ENCODE results near the gene PGAM4.
"Not testable (repeated sequence)": the region's sequence is repeated elsewhere in the genome, so short reads cannot be mapped to it uniquely, and the experiment has no call there.

The PGAM4 gene

DNA sequence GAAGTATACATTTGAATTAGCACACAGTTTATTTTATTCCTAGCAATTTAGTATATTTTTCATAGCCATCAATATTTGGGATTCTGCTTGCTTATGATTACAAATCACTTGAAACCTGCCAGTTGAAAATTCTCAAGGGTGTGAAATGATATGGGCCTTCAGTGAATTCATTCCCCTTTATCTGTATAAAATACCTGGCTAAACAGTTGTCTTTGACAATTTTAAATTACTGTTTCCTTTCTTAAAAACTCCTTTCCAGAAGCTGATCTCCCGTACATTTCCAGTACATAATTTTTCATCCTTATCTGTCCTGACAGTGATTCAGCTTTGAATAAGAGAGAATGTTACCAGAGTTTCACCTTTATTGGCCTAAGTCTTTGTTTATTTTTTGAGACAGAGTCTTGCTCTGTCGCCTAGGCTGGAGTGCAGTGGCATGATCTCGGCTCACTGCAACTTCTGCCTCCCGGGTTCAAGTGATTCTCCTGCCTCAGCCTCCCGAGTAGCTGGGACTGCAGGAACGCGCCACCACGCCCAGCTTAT is 45.0 kb downstream of the PGAM4 start:
- DNase-seq (ENCODE audit: low read depth) = no peak
- TF ChIP-seq, protein P1, sequence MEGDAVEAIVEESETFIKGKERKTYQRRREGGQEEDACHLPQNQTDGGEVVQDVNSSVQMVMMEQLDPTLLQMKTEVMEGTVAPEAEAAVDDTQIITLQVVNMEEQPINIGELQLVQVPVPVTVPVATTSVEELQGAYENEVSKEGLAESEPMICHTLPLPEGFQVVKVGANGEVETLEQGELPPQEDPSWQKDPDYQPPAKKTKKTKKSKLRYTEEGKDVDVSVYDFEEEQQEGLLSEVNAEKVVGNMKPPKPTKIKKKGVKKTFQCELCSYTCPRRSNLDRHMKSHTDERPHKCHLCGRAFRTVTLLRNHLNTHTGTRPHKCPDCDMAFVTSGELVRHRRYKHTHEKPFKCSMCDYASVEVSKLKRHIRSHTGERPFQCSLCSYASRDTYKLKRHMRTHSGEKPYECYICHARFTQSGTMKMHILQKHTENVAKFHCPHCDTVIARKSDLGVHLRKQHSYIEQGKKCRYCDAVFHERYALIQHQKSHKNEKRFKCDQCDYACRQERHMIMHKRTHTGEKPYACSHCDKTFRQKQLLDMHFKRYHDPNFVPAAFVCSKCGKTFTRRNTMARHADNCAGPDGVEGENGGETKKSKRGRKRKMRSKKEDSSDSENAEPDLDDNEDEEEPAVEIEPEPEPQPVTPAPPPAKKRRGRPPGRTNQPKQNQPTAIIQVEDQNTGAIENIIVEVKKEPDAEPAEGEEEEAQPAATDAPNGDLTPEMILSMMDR (IDR thresholded peaks at IDR 0.05; ENCODE audit: low read depth, low read length) = no peak
- TF ChIP-seq POLR2A (IDR thresholded peaks at IDR 0.05; ENCODE audit: extremely low read depth, insufficient read length) = no peak
- TF ChIP-seq, protein P2, sequence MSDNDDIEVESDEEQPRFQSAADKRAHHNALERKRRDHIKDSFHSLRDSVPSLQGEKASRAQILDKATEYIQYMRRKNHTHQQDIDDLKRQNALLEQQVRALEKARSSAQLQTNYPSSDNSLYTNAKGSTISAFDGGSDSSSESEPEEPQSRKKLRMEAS (IDR thresholded peaks at IDR 0.05; ENCODE audit: low read depth, low read length) = no peak
- TF ChIP-seq MYC (IDR thresholded peaks at IDR 0.05; ENCODE audit: low read depth, low read length) = no peak
- H3K4me3 ChIP-seq (ENCODE audit: low read depth, low read length) = no peak overlapping the region

DNA sequence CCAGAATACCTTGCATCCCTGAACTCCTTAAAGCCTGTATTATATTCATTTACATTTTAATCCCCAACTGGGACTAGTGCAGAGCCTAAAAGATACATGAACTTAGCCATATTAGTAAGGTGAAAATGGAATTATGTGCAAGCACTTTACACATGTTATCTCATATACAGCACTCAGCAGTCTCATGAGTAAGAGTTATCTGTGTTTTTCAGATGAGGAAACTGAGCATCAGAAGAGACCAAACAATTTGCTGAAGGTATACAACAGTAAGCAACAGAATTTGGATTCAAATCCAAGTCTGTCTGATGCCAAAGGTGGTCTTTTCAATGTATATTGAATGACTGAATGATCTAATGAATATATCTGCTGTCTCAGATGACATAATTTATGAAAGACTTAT is 46.7 kb downstream of the PGAM4 start:
- H3K4me3 ChIP-seq (ENCODE audit: low read depth, low read length) = no peak overlapping the region
- DNase-seq (ENCODE audit: low read depth) = no peak
- TF ChIP-seq, protein P1 (IDR thresholded peaks at IDR 0.05; ENCODE audit: low read depth, low read length) = no peak
- TF ChIP-seq, protein P2 (IDR thresholded peaks at IDR 0.05; ENCODE audit: low read depth, low read length) = no peak
- TF ChIP-seq MYC (IDR thresholded peaks at IDR 0.05; ENCODE audit: low read depth, low read length) (no peak), POLR2A (IDR thresholded peaks at IDR 0.05; ENCODE audit: extremely low read depth, insufficient read length) (no peak)

DNA sequence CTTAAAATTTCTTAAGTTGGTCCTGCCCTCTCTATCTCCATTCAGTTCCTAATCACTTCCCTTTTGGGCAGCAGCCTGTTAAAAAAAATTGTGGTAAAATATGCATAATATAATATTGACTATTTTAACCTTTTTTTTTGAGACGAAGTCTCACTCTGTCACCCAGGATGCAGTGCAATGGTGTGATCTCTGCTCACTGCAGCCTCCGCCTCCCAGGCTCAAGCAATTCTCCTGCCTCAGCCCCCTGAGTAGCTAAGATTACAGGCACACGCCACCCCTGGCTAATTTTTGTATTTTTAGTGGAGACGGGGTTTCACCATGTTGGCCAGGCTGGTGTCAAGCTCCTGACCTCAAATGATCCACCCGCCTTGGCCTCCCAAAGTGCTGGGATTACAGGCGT is 50.1 kb downstream of the PGAM4 start:
- DNase-seq (ENCODE audit: low read depth) = not testable (repeated sequence)

DNA sequence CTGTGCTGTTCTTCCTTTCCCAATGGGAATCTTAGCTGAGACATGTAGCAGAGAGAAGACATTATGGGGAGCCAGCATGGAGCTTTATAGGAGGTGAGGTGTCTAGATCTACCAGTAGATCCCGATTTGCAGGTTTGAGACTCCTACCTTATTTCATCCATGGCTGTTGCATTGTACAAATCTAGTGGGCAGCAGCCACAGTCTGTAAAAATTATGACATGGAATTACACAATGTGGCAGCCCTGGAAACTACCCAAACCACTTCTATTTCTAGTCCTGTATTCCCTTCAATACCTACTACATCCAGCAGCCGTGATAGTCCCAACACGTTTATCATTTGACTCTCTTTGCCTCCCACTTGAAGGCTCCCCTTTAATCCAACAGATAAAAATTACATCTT is 50.9 kb downstream of the PGAM4 start:
- TF ChIP-seq, protein P1 (IDR thresholded peaks at IDR 0.05; ENCODE audit: low read depth, low read length) = no peak
- TF ChIP-seq POLR2A (IDR thresholded peaks at IDR 0.05; ENCODE audit: extremely low read depth, insufficient read length) (no peak), MYC (IDR thresholded peaks at IDR 0.05; ENCODE audit: low read depth, low read length) (no peak)
- TF ChIP-seq, protein P2 (IDR thresholded peaks at IDR 0.05; ENCODE audit: low read depth, low read length) = no peak
- H3K4me3 ChIP-seq (ENCODE audit: low read depth, low read length) = no peak overlapping the region
- DNase-seq (ENCODE audit: low read depth) = no peak

More for the DNA sequence above, 50.1 kb downstream of the PGAM4 start:
- H3K4me3 ChIP-seq (ENCODE audit: low read depth, low read length) = not testable (repeated sequence)

All from NB4 (cell line).